CD4-positive, alpha-beta memory T cell (primary cell): ENCODE results near the gene ACTC1. TPM values are rescaled to one million over a fixed set of nuclear protein-coding genes. Genes with fewer than 3 reads are reported as not detected.

ENCODE experiments used
- CTCF ChIA-PET: fragments of 350-600 bp; sonication (Branson Sonifier 250); formaldehyde crosslinking; loops from one replicate; lab custom pipeline; 2021; ENCODE audit warnings: inconsistent platforms; ENCODE audit not compliant: partially characterized antibody; lab: Charles Lee
- POLR2A ChIA-PET: fragments of 350-600 bp; sonication (Branson Sonifier 250); formaldehyde crosslinking; loops from one replicate; lab custom pipeline; 2021; ENCODE audit not compliant: partially characterized antibody; lab: Charles Lee
- DNase-seq, 5 donors: peaks; one replicate each; pipeline versions ENCODE4 v3.0.0 to v3.0.0-alpha.2; 2020 to 2022; ENCODE audit warnings: mixed read lengths in 1 of 5
- H3K27ac ChIP-seq: one replicate; pipeline ENCODE4 v1.7.0; 2013; ENCODE audit warnings: low read depth, low read length
- H3K27me3 ChIP-seq: 2 replicates; pipeline ENCODE4 v1.7.0; 2013; ENCODE audit warnings: mild to moderate bottlenecking, low read length, moderate library complexity; ENCODE audit not compliant: insufficient read depth
- H3K36me3 ChIP-seq: 2 replicates; pipeline ENCODE4 v1.7.0; 2013; ENCODE audit warnings: mild to moderate bottlenecking, low read length, moderate library complexity; ENCODE audit not compliant: insufficient read depth
- H3K4me1 ChIP-seq: 2 replicates; pipeline ENCODE4 v1.7.0; 2013; ENCODE audit warnings: mild to moderate bottlenecking, low read length, moderate library complexity; ENCODE audit not compliant: insufficient read depth
- H3K4me3 ChIP-seq, 2 donors: one replicate each; pipeline ENCODE4 v1.7.0; 2013; ENCODE audit warnings: low read length in 2 of 2, mild to moderate bottlenecking in 1 of 2
- H3K9me3 ChIP-seq, 2 donors: one replicate each; pipeline ENCODE4 v1.7.0; 2013; ENCODE audit warnings: low read length in 2 of 2, control low read depth in 1 of 2; ENCODE audit not compliant: control insufficient read depth in 1 of 2
- H3K27ac Mint-ChIP-seq, 7 donors: one replicate each; pipeline ENCODE4 v1.8.0; 2020 to 2021; ENCODE audit warnings: mixed read lengths in 7 of 7, mild to moderate bottlenecking in 6 of 7, inconsistent platforms in 3 of 7, moderate library complexity in 3 of 7
- H3K27me3 Mint-ChIP-seq, 2 donors: one replicate each; pipeline ENCODE4 v1.8.0; 2020 to 2021; ENCODE audit warnings: mixed read lengths in 2 of 2
- H3K36me3 Mint-ChIP-seq, 2 donors: one replicate each; pipeline ENCODE4 v1.8.0; 2020 to 2021; ENCODE audit warnings: mixed read lengths in 2 of 2, inconsistent platforms in 1 of 2, mild to moderate bottlenecking in 1 of 2
- H3K4me1 Mint-ChIP-seq, 4 donors: one replicate each; pipeline ENCODE4 v1.8.0; 2020 to 2021; ENCODE audit warnings: mixed read lengths in 4 of 4, mild to moderate bottlenecking in 1 of 4
- H3K4me3 Mint-ChIP-seq, 8 donors: one replicate each; pipeline ENCODE4 v1.8.0; 2020 to 2021; ENCODE audit warnings: mixed read lengths in 8 of 8, mild to moderate bottlenecking in 7 of 8, moderate library complexity in 6 of 8, inconsistent platforms in 3 of 8
- H3K9me3 Mint-ChIP-seq, 8 donors: one replicate each; pipeline ENCODE4 v1.8.0; 2020 to 2021; ENCODE audit warnings: mixed read lengths in 8 of 8, mild to moderate bottlenecking in 5 of 8, inconsistent platforms in 3 of 8, moderate library complexity in 1 of 8
- intact Hi-C: fragments of 100-400 bp; cut with micrococcal nuclease; formaldehyde crosslinking; loops from one replicate; pipeline ENCODE4 v1.15.1; 2023
- polyA plus RNA-seq, 2 donors: library from polyadenylated mRNA; unstranded; fragments of 300-500 nt; fragmentation: Illumina TruSeq; gene quantifications; one replicate each; pipeline ENCODE4 v1.2.3, GENCODE V29; 2021
- total RNA-seq, 2 experiments: library from RNA; stranded (reverse); gene quantifications; one replicate each; pipeline ENCODE4 v1.2.3, GENCODE V29; 2021

Gene ACTC1
- total and polyA plus RNA-seq, 4 experiments from 2014 or later: not detected

- no peaks in the 10 kb centered on the region for H3K4me1 ChIP-seq
- Mint-ChIP-seq H3K4me3 (no peak overlapping the region), H3K9me3 (peaks cover 0 to 2% (median 0%) of the 10 kb centered on the region in 8 donors), H3K27ac (no peak overlapping the region), H3K4me1 (peaks cover 0 to 5% (median 0%) of the 10 kb centered on the region in 4 donors), H3K27me3 (peaks cover 25 to 28% of the 10 kb centered on the region in 2 donors), H3K36me3 (no peaks in the 10 kb centered on the region)
- CTCF ChIA-PET: no interaction called here
- H3K9me3 ChIP-seq: no peaks in the 10 kb centered on the region
- no peak overlapping the region for H3K27ac ChIP-seq
- DNase-seq: no peak
- H3K4me3 ChIP-seq: no peak overlapping the region
- H3K36me3 ChIP-seq: no peaks in the 10 kb centered on the region
- POLR2A ChIA-PET: interaction anchor here (0.6 kb wide), 1 partner anchor 756 kb away, joined by 3 read pairs; no protein-coding TSS in a partner anchor
- no peaks in the 10 kb centered on the region for H3K27me3 ChIP-seq
- intact Hi-C loops: no loop called here
Measured at GRCh38 chr15:34799149-34800101, 4.1 kb upstream of the ACTC1 start.

GRCh38 chr15:34796847-34797435, 1.6 kb upstream of the ACTC1 start:
- Histone ChIP-seq H3K27me3 (no peaks in the 10 kb centered on the region), H3K27ac (no peak overlapping the region), H3K9me3 (no peaks in the 10 kb centered on the region), H3K36me3 (no peaks in the 10 kb centered on the region), H3K4me3 (no peak overlapping the region), H3K4me1 (no peaks in the 10 kb centered on the region)
- intact Hi-C loops: no loop called here
- Mint-ChIP-seq H3K9me3 (peaks cover 0 to 2% (median 0%) of the 10 kb centered on the region in 8 donors), H3K4me3 (no peak overlapping the region), H3K27me3 (peaks cover 34 to 45% of the 10 kb centered on the region in 2 donors), H3K4me1 (peaks cover 0 to 11% (median 0%) of the 10 kb centered on the region in 4 donors), H3K27ac (no peak overlapping the region), H3K36me3 (no peaks in the 10 kb centered on the region)
- POLR2A ChIA-PET: no interaction called here
- CTCF ChIA-PET: interaction anchor here (1.4 kb wide), 1 partner anchor 20 kb away, joined by 3 read pairs; no protein-coding TSS in a partner anchor
- DNase-seq: no peak

- no peak overlapping the region for H3K4me3 Mint-ChIP-seq
- H3K9me3 Mint-ChIP-seq: peaks cover 0 to 2% (median 0%) of the 10 kb centered on the region in 8 donors
- intact Hi-C loops: no loop called here
- H3K27ac Mint-ChIP-seq: no peak overlapping the region
- H3K4me1 Mint-ChIP-seq: peaks cover 0 to 11% (median 0%) of the 10 kb centered on the region in 4 donors
- Histone ChIP-seq H3K27me3 (no peaks in the 10 kb centered on the region), H3K4me3 (no peak overlapping the region), H3K4me1 (no peaks in the 10 kb centered on the region), H3K9me3 (no peaks in the 10 kb centered on the region), H3K36me3 (no peaks in the 10 kb centered on the region), H3K27ac (no peak overlapping the region)
- peaks cover 32 to 48% of the 10 kb centered on the region in 2 donors for H3K27me3 Mint-ChIP-seq
- POLR2A ChIA-PET: no interaction called here
- H3K36me3 Mint-ChIP-seq: no peaks in the 10 kb centered on the region
- no peak for DNase-seq
- CTCF ChIA-PET: no interaction called here
Measured at GRCh38 chr15:34794590-34795206, 651 bp downstream of the ACTC1 start.

DNA sequence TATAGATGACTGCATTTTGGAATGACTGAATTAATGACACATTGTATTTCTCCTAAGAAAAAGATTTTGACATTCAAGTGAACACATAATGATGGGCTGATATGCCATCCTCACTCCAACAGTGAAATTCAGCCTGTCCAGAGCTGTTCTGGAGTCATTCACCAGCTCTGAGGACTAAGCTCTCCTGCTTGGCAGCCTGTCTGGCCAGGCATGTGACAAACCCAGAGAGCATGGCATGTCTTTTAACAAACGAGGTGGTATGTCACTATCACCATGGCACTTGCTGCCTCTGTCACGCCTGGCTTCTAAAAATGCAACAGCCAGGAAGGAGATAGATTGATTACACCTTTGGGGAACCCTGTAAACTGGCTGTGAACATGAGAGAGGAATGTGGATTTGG, 1.4 kb downstream of the ACTC1 start:
- ChIA-PET CTCF (no interaction called here), POLR2A (no interaction called here)
- no peak for DNase-seq
- Histone ChIP-seq H3K27me3 (no peaks in the 10 kb centered on the region), H3K9me3 (no peaks in the 10 kb centered on the region), H3K4me1 (no peaks in the 10 kb centered on the region), H3K36me3 (no peaks in the 10 kb centered on the region), H3K4me3 (no peak overlapping the region), H3K27ac (no peak overlapping the region)
- peaks cover 0 to 11% (median 0%) of the 10 kb centered on the region in 4 donors for H3K4me1 Mint-ChIP-seq
- peaks cover 34 to 53% of the 10 kb centered on the region in 2 donors for H3K27me3 Mint-ChIP-seq
- H3K27ac Mint-ChIP-seq: peak overlapping the region in 1 of 7 donors; percentile 69
- peaks cover 0 to 2% (median 0%) of the 10 kb centered on the region in 8 donors for H3K9me3 Mint-ChIP-seq
- no peaks in the 10 kb centered on the region for H3K36me3 Mint-ChIP-seq
- intact Hi-C loops: no loop called here
- H3K4me3 Mint-ChIP-seq: peak overlapping the region in 1 of 8 donors; percentile 55

DNA sequence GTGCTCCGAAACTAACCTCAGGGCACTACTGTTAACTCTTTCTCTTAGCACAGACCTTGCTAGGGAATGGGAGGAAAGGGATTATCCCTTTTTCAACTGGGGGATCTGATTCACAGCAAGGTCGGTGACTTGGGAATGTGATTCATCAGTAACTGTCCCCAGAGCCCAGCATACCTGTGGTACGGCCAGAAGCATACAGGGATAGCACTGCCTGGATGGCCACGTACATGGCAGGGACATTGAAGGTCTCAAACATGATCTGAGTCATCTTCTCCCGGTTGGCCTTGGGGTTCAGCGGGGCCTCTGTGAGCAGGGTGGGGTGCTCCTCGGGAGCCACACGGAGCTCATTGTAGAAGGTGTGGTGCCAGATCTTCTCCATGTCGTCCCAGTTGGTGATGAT, 2.3 kb downstream of the ACTC1 start:
- Mint-ChIP-seq H3K4me1 (peaks cover 0 to 11% (median 0%) of the 10 kb centered on the region in 4 donors), H3K27ac (no peak overlapping the region), H3K9me3 (peaks cover 0 to 2% (median 0%) of the 10 kb centered on the region in 8 donors), H3K36me3 (no peaks in the 10 kb centered on the region), H3K27me3 (peaks cover 33 to 54% of the 10 kb centered on the region in 2 donors), H3K4me3 (no peak overlapping the region)
- no peak overlapping the region for H3K4me3 ChIP-seq
- no peaks in the 10 kb centered on the region for H3K36me3 ChIP-seq
- no peak overlapping the region for H3K27ac ChIP-seq
- H3K4me1 ChIP-seq: no peaks in the 10 kb centered on the region
- intact Hi-C loops: no loop called here
- H3K27me3 ChIP-seq: no peaks in the 10 kb centered on the region
- DNase-seq: no peak
- ChIA-PET POLR2A (no interaction called here), CTCF (no interaction called here)
- no peaks in the 10 kb centered on the region for H3K9me3 ChIP-seq

GRCh38 chr15:34791701-34792100, 3.6 kb downstream of the ACTC1 start:
- H3K27me3 Mint-ChIP-seq: peaks cover 24 to 48% of the 10 kb centered on the region in 2 donors
- intact Hi-C loops: no loop called here
- H3K9me3 ChIP-seq: no peaks in the 10 kb centered on the region
- no peaks in the 10 kb centered on the region for H3K4me1 ChIP-seq
- no peaks in the 10 kb centered on the region for H3K36me3 Mint-ChIP-seq
- no peaks in the 10 kb centered on the region for H3K27me3 ChIP-seq
- no peak for DNase-seq
- H3K27ac ChIP-seq: no peak overlapping the region
- no peak overlapping the region for H3K4me3 ChIP-seq
- H3K27ac Mint-ChIP-seq: no peak overlapping the region
- peaks cover 0 to 11% (median 0%) of the 10 kb centered on the region in 4 donors for H3K4me1 Mint-ChIP-seq
- no peaks in the 10 kb centered on the region for H3K36me3 ChIP-seq
- no peak overlapping the region for H3K4me3 Mint-ChIP-seq
- ChIA-PET POLR2A (no interaction called here), CTCF (no interaction called here)
- no peaks in the 10 kb centered on the region for H3K9me3 Mint-ChIP-seq

- no peak for DNase-seq
- ChIA-PET CTCF (no interaction called here), POLR2A (no interaction called here)
- no peak overlapping the region for H3K27ac ChIP-seq
- intact Hi-C loops: no loop called here
- Mint-ChIP-seq H3K27me3 (peaks cover 25 to 51% of the 10 kb centered on the region in 2 donors), H3K27ac (no peak overlapping the region), H3K36me3 (no peaks in the 10 kb centered on the region), H3K4me3 (no peak overlapping the region), H3K4me1 (peaks cover 0 to 11% (median 0%) of the 10 kb centered on the region in 4 donors), H3K9me3 (peaks cover 0 to 2% (median 0%) of the 10 kb centered on the region in 8 donors)
- H3K27me3 ChIP-seq: no peaks in the 10 kb centered on the region
- H3K36me3 ChIP-seq: no peaks in the 10 kb centered on the region
- H3K9me3 ChIP-seq: no peaks in the 10 kb centered on the region
- H3K4me1 ChIP-seq: no peaks in the 10 kb centered on the region
- no peak overlapping the region for H3K4me3 ChIP-seq
Measured at GRCh38 chr15:34790121-34790520, 5.2 kb downstream of the ACTC1 start.
